IMR-90 (cell line): Measurements from ENCODE around the gene EPM2AIP1. TPM values are rescaled to one million over a fixed set of nuclear protein-coding genes. Genes with fewer than 3 reads are reported as not detected.

Source experiments
- ATAC-seq: fragments of 200-7000 bp; cut with Tn5 transposase; 2 replicates; pipeline ENCODE4 v1.9.1; 2020; ENCODE audit warnings: low read depth, mild to moderate bottlenecking, moderate library complexity
- BruUV-seq: library from RNA; stranded (reverse); fragments of 400-500 nt; replicated peaks from 2 replicates; lab custom pipeline; 2021; lab: Mats Ljungman, UMichigan
- CTCF ChIA-PET: fragments of 300-600 bp; formaldehyde crosslinking; extraction: SDS; loops from one replicate; lab custom pipeline; 2021; ENCODE audit warnings: antibody characterized with exemption; lab: Yijun Ruan, JAX
- POLR2A ChIA-PET: fragments of 300-600 bp; sonication (Branson Sonifier 250); formaldehyde crosslinking; loops from one replicate; lab custom pipeline; 2022; ENCODE audit warnings: antibody characterized with exemption; ENCODE audit not compliant: unreplicated experiment; lab: Charles Lee
- DNase-seq: peaks from one replicate; pipeline ENCODE4 v3.0.0; 2013
- H2AFZ ChIP-seq: replicated peaks from 2 replicates; pipeline ENCODE3; 2013; ENCODE audit warnings: low read length, mild to moderate bottlenecking; ENCODE audit not compliant: poor library complexity
- H2AK5ac ChIP-seq: 2 replicates; pipeline ENCODE4 v1.6.1; 2013; ENCODE audit warnings: low read depth, low read length, inconsistent platforms
- H2AK9ac ChIP-seq: replicated peaks from 2 replicates; pipeline ENCODE3; 2013; ENCODE audit warnings: mild to moderate bottlenecking, low read depth, low read length, moderate library complexity; ENCODE audit not compliant: poor library complexity
- H2BK120ac ChIP-seq: 2 replicates; pipeline ENCODE4 v1.6.1; 2013; ENCODE audit warnings: low read depth, low read length, inconsistent platforms
- H2BK15ac ChIP-seq: 3 replicates; pipeline ENCODE4 v1.6.1; 2013; ENCODE audit warnings: low read depth, low read length, inconsistent platforms
- H2BK20ac ChIP-seq: 2 replicates; pipeline ENCODE4 v1.6.1; 2013; ENCODE audit warnings: low read depth, mild to moderate bottlenecking, inconsistent platforms, low read length, moderate library complexity
- H2BK5ac ChIP-seq: 2 replicates; pipeline ENCODE4 v1.6.1; 2013; ENCODE audit warnings: mild to moderate bottlenecking, low read depth, low read length, inconsistent platforms; ENCODE audit not compliant: poor library complexity, severe bottlenecking
- H3K14ac ChIP-seq: replicated peaks from 2 replicates; pipeline ENCODE4 v1.6.1; 2013; ENCODE audit warnings: low read depth, low read length, inconsistent platforms
- H3K18ac ChIP-seq: 2 replicates; pipeline ENCODE4 v1.6.1; 2013; ENCODE audit warnings: low read depth, low read length, control low read depth
- H3K23ac ChIP-seq: 2 replicates; pipeline ENCODE4 v1.6.1; 2013; ENCODE audit warnings: low read depth, low read length, inconsistent platforms
- H3K27ac ChIP-seq: 2 replicates; pipeline ENCODE4 v1.5.1; 2013; ENCODE audit warnings: mild to moderate bottlenecking, control low read depth, low read length; ENCODE audit not compliant: insufficient read depth
- H3K27me3 ChIP-seq: 2 replicates; pipeline ENCODE4 v1.6.1; 2013; ENCODE audit warnings: low read length; ENCODE audit not compliant: control insufficient read depth, insufficient read depth
- H3K36me3 ChIP-seq: 2 replicates; pipeline ENCODE4 v1.6.1; 2013; ENCODE audit warnings: low read length, mixed read lengths; ENCODE audit not compliant: control insufficient read depth, insufficient read depth
- H3K4ac ChIP-seq: 2 replicates; pipeline ENCODE4 v1.6.1; 2013; ENCODE audit warnings: low read depth, low read length, inconsistent platforms
- H3K4me1 ChIP-seq: 2 replicates; pipeline ENCODE4 v1.6.1; 2013; ENCODE audit warnings: low read length, mixed read lengths; ENCODE audit not compliant: control insufficient read depth, insufficient read depth
- H3K4me2 ChIP-seq: 2 replicates; pipeline ENCODE4 v1.6.1; 2013; ENCODE audit warnings: low read depth, mild to moderate bottlenecking, control low read depth, low read length, moderate library complexity
- H3K4me3 ChIP-seq: 2 replicates; pipeline ENCODE4 v1.5.1; 2013; ENCODE audit warnings: low read depth, mild to moderate bottlenecking, control low read depth, low read length, moderate library complexity; ENCODE audit not compliant: insufficient read depth
- H3K56ac ChIP-seq: 2 replicates; pipeline ENCODE4 v1.6.1; 2013; ENCODE audit warnings: low read length, inconsistent platforms; ENCODE audit not compliant: insufficient read depth; ENCODE audit errors: extremely low read depth
- H3K79me1 ChIP-seq, 2 experiments: 2 replicates each; pipeline ENCODE4 v1.6.1; 2013; ENCODE audit warnings: low read length in 2 of 2, inconsistent platforms in 1 of 2, low read depth in 1 of 2
- H3K9ac ChIP-seq: 2 replicates; pipeline ENCODE4 v1.6.1; 2013; ENCODE audit warnings: low read depth, low read length, control low read depth
- H3K9me1 ChIP-seq: 2 replicates; pipeline ENCODE4 v1.6.1; 2013; ENCODE audit warnings: low read length, inconsistent platforms; ENCODE audit not compliant: insufficient read depth
- H3K9me3 ChIP-seq: 2 replicates; pipeline ENCODE4 v1.6.1; 2013; ENCODE audit warnings: low read length; ENCODE audit not compliant: control insufficient read depth, insufficient read depth
- H4K20me1 ChIP-seq: 2 replicates; pipeline ENCODE4 v1.6.1; 2013; ENCODE audit warnings: low read length, inconsistent platforms; ENCODE audit not compliant: insufficient read depth
- H4K5ac ChIP-seq: 2 replicates; pipeline ENCODE4 v1.6.1; 2013; ENCODE audit warnings: mild to moderate bottlenecking, low read depth, low read length, control low read depth
- H4K8ac ChIP-seq, 2 experiments: 2 replicates each; pipeline ENCODE4 v1.6.1; 2013; ENCODE audit warnings: low read depth in 2 of 2, low read length in 2 of 2, control low read depth in 1 of 2, inconsistent platforms in 1 of 2
- H4K91ac ChIP-seq: 2 replicates; pipeline ENCODE4 v1.6.1; 2013; ENCODE audit warnings: low read depth, low read length, inconsistent platforms; ENCODE audit not compliant: insufficient read depth
- ELK1 ChIP-seq: fragments of 150-350 bp; IDR thresholded peaks from 2 replicates; pipeline ENCODE4 v1.6.1; 2016; ENCODE audit warnings: low read depth, mild to moderate bottlenecking, low read length, moderate library complexity, borderline replicate concordance
- FOS ChIP-seq: fragments of 150-350 bp; IDR thresholded peaks from 2 replicates; pipeline ENCODE4 v1.6.1; 2016; ENCODE audit warnings: low read depth, low read length
- NFE2L2 ChIP-seq: fragments of 150-350 bp; IDR thresholded peaks from 2 replicates; pipeline ENCODE4 v1.6.1; 2016; ENCODE audit warnings: low read depth, mild to moderate bottlenecking, low read length
- POLR2A ChIP-seq: IDR thresholded peaks from 2 replicates; pipeline ENCODE4 v1.6.1; 2012; ENCODE audit warnings: mild to moderate bottlenecking, low read depth, low read length
- RAD21 ChIP-seq: IDR thresholded peaks from 2 replicates; pipeline ENCODE4 v1.6.1; 2012; ENCODE audit warnings: low read length, improper control_type of control experiment
- RCOR1 ChIP-seq: IDR thresholded peaks from 2 replicates; pipeline ENCODE4 v1.6.1; 2012; ENCODE audit warnings: mild to moderate bottlenecking, low read length, improper control_type of control experiment; ENCODE audit not compliant: insufficient replicate concordance
- RFX5 ChIP-seq: IDR thresholded peaks from 2 replicates; pipeline ENCODE4 v1.8.0; 2012; ENCODE audit warnings: low read depth, mild to moderate bottlenecking, low read length, moderate library complexity
- SMC3 ChIP-seq: fragments of 150-350 bp; IDR thresholded peaks from 2 replicates; pipeline ENCODE4 v1.6.1; 2016; ENCODE audit warnings: low read depth, mild to moderate bottlenecking, antibody characterized with exemption, low read length, moderate library complexity
- USF2 ChIP-seq: fragments of 150-350 bp; IDR thresholded peaks from 2 replicates; pipeline ENCODE4 v1.6.1; 2017; ENCODE audit warnings: mild to moderate bottlenecking, antibody characterized with exemption, low read length, low read depth
- dilution Hi-C: fragments of 300-500 bp; cut with HindIII; formaldehyde crosslinking; loops from one replicate; pipeline ENCODE4 v1.14.3; 2018; ENCODE audit warnings: low sequenced_read_pairs; ENCODE audit not compliant: unreplicated experiment
- in situ Hi-C: fragments of 300-500 bp; cut with MboI; formaldehyde crosslinking; loops from 3 replicates; pipeline ENCODE4 v1.14.3; 2019; ENCODE audit warnings: low sequenced_read_pairs, inconsistent platforms, mixed read lengths
- intact Hi-C: fragments of 100-400 bp; cut with micrococcal nuclease; formaldehyde crosslinking; loops from 2 replicates; pipeline ENCODE4 v1.10.0; 2022
- polyA plus RNA-seq, 3 experiments: library from polyadenylated mRNA; depleted of rRNA; stranded (reverse); fragments of >200 nt; gene quantifications; 2 replicates each; pipeline ENCODE4 v1.2.3, GENCODE V29; 2012; ENCODE audit warnings: low replicate concordance in 1 of 3
- total RNA-seq: library from RNA; depleted of rRNA; stranded (reverse); fragments of >200 nt; gene quantifications from 2 replicates; pipeline ENCODE4 v1.2.3, GENCODE V29; 2012

The EPM2AIP1 gene
- total and polyA plus RNA-seq, 2 of the 4 experiments (the other 2 are of a cell fraction): 6.4 to 13.4 TPM

GRCh38 chr3:36989568-36989967, 3.4 kb downstream of the EPM2AIP1 start:
- H3K9ac ChIP-seq: no peak overlapping the region
- no peak overlapping the region for H3K4me3 ChIP-seq

More at GRCh38 chr3:36989568-36989967, 3.4 kb downstream of the EPM2AIP1 start:
- TF ChIP-seq RCOR1 (no peak), USF2 (no peak), NFE2L2 (no peak), POLR2A (no peak), FOS (no peak), ELK1 (no peak), RFX5 (no peak), RAD21 (no peak), SMC3 (no peak)
- H3K4me2 ChIP-seq: peak overlapping the region; percentile 26
- H2AFZ ChIP-seq: no peak overlapping the region
- no peaks in the 10 kb centered on the region for H3K9me1 ChIP-seq
- intact Hi-C loops (no loop called here), dilution Hi-C loops (no loop called here), in situ Hi-C loops (no loop called here)
- no peak overlapping the region for H2BK5ac ChIP-seq
- no peak overlapping the region for H3K14ac ChIP-seq
- H3K79me1 ChIP-seq: peaks cover 3 to 42% of the 10 kb centered on the region in 2 experiments
- no peak overlapping the region for H3K4ac ChIP-seq
- H3K4me1 ChIP-seq: peaks cover 3% of the 10 kb centered on the region; the same call in 1 of the 2 replicates
- no peak overlapping the region for H2AK9ac ChIP-seq
- DNase-seq (no peak), ATAC-seq (no peak)
- CTCF ChIA-PET: interaction anchor here (0.7 to 0.8 kb wide), 2 partner anchors 8 to 319 kb away, joined by 3 read pairs; no protein-coding TSS in a partner anchor
- no peak overlapping the region for H3K56ac ChIP-seq
- POLR2A ChIA-PET: no interaction called here
- no peak overlapping the region for H2AK5ac ChIP-seq
- H4K8ac ChIP-seq: no peak overlapping the region
- no peaks in the 10 kb centered on the region for H3K27me3 ChIP-seq
- H4K91ac ChIP-seq: no peak overlapping the region
- H4K5ac ChIP-seq: no peak overlapping the region
- no peaks in the 10 kb centered on the region for H3K9me3 ChIP-seq
- H3K23ac ChIP-seq: no peak overlapping the region; the same call in 1 of the 2 replicates
- BruUV-seq: no TSS peak
- H2BK15ac ChIP-seq: no peak overlapping the region
- H4K20me1 ChIP-seq: peaks cover 22% of the 10 kb centered on the region; the same call in 1 of the 2 replicates
- no peak overlapping the region for H2BK20ac ChIP-seq
- H3K18ac ChIP-seq: no peak overlapping the region
- H3K27ac ChIP-seq: no peak overlapping the region
- H2BK120ac ChIP-seq: no peak overlapping the region
- H3K36me3 ChIP-seq: peaks cover 12% of the 10 kb centered on the region
